BJ (cell line): ENCODE results near the gene THAP8. TPM values are rescaled to one million over a fixed set of nuclear protein-coding genes. Genes with fewer than 3 reads are reported as not detected.

Experiments
- CTCF ChIA-PET: fragments of 350-600 bp; formaldehyde crosslinking; extraction: SDS; loops from one replicate; lab custom pipeline; 2021; ENCODE audit warnings: antibody characterized with exemption, inconsistent platforms; lab: Yijun Ruan, JAX
- POLR2A ChIA-PET: fragments of 300-600 bp; sonication (Branson Sonifier 250); formaldehyde crosslinking; extraction: SDS; loops from one replicate; lab custom pipeline; 2021; ENCODE audit warnings: antibody characterized with exemption; lab: Charles Lee
- DNase-seq: peaks from one replicate; pipeline ENCODE4 v3.0.0-alpha.2; 2011; ENCODE audit warnings: low read depth
- H3K27me3 ChIP-seq: 2 replicates; pipeline ENCODE4 v1.6.0; 2011; ENCODE audit warnings: low read length; ENCODE audit not compliant: control insufficient read depth, insufficient read depth
- H3K36me3 ChIP-seq: 2 replicates; pipeline ENCODE4 v1.5.1; 2011; ENCODE audit warnings: low read length; ENCODE audit not compliant: control insufficient read depth, insufficient read depth
- H3K4me3 ChIP-seq: 2 replicates; pipeline ENCODE4 v1.5.1; 2011; ENCODE audit warnings: low read depth, mild to moderate bottlenecking, control low read depth, low read length
- polyA plus RNA-seq: library from polyadenylated mRNA; depleted of rRNA; stranded (reverse); fragments of >200 nt; gene quantifications from 2 replicates; pipeline ENCODE4 v1.2.3, GENCODE V29; 2011
- TF ChIP-seq, protein P1 (sequence below): IDR thresholded peaks from 2 replicates; pipeline ENCODE4 v1.5.1; 2011; ENCODE audit warnings: low read depth, mild to moderate bottlenecking, control low read depth, inconsistent platforms, low read length, moderate library complexity; ENCODE audit not compliant: insufficient read depth

Gene THAP8
- polyA plus RNA-seq, 1 experiment, result 11.0 TPM

DNA sequence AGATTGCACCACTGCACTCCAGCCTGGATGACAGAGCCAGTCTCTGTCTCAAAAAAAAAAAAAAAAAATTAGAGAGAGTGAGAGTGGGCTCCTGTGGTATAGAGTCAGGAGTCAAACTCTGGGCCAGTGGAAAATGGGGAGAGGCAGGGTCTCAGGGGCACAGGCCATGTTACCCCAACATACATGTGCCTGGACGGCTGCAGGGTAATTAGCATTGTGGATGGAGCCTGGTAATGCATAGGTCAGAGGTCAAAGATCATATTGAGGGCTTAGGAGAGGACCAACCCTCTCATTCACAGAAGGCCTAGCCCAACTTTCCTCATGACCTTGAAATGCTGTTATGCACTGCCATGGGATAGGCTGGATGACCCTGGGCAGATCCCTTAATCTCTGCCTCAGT lies 28.5 kb downstream of the THAP8 start:
- CTCF ChIA-PET, result no interaction called here
- Histone ChIP-seq H3K27me3 (no peaks in the 10 kb centered on the region), H3K36me3 (peaks cover 41% of the 10 kb centered on the region), H3K4me3 (no peak overlapping the region)
- POLR2A ChIA-PET, result no interaction called here
- DNase-seq, result no peak
- TF ChIP-seq, protein P1, sequence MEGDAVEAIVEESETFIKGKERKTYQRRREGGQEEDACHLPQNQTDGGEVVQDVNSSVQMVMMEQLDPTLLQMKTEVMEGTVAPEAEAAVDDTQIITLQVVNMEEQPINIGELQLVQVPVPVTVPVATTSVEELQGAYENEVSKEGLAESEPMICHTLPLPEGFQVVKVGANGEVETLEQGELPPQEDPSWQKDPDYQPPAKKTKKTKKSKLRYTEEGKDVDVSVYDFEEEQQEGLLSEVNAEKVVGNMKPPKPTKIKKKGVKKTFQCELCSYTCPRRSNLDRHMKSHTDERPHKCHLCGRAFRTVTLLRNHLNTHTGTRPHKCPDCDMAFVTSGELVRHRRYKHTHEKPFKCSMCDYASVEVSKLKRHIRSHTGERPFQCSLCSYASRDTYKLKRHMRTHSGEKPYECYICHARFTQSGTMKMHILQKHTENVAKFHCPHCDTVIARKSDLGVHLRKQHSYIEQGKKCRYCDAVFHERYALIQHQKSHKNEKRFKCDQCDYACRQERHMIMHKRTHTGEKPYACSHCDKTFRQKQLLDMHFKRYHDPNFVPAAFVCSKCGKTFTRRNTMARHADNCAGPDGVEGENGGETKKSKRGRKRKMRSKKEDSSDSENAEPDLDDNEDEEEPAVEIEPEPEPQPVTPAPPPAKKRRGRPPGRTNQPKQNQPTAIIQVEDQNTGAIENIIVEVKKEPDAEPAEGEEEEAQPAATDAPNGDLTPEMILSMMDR, result no peak

DNA sequence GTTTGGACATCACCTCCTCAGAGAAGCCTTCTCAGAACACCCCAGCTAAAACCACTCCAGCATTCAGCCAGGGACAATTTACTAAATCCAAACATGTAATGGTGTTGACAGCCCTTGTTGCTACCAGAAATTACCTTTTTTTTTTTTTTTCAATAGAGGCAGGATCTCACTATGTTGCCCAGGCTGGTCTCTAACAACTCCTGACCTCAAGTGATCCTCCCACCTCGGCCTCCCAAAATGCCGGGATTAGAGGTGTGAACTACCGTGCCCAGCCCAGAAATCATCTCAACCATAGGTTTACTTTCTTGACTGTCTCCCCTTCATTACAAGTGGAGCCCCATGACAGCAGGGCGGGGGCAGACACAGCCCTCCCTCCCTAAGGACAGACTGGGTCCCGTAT lies 30.7 kb downstream of the THAP8 start:
- peaks cover 42% of the 10 kb centered on the region for H3K36me3 ChIP-seq
- no peak for DNase-seq
- H3K27me3 ChIP-seq, result no peaks in the 10 kb centered on the region
- POLR2A ChIA-PET, result no interaction called here
- H3K4me3 ChIP-seq, result no peak overlapping the region
- CTCF ChIA-PET, result interaction anchor here (1.1 kb wide), 1 partner anchor 9 kb away, joined by 3 read pairs; the partner anchor contains the start of gene ALKBH6
- TF ChIP-seq, protein P1, result no peak

DNA sequence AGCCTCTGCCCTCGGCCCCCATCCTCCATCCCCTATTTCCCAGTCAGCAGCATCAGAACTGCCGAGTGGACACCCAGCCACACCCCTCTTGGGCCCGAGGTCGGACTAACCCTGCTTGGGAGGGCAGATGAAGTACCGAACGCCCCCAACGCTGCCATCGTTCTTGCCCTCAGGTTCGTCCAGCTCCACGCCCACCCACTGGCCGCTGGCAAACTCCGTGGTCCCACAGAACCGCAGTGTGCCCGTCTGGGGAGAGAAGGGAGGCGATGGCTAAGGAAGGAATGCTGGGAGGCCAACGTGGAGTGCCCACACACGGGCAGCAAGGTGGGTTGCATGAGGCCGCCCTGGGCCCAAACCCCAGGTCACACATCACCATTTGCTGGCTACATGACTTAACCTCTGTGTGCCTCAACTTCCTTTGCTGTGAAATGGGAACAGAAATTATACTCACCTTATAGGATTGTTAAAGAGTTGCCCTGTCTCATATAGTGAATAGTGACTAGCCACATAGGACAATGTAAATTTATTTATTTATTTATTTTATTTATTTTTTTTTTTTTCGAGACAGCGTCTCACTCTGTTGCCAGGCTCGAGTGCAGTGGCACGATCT lies 34.9 kb downstream of the THAP8 start:
- TF ChIP-seq, protein P1, result no peak
- ChIA-PET POLR2A (no interaction called here), CTCF (interaction anchor here (1.2 kb wide), 1 partner anchor 151 kb away, joined by 3 read pairs; no protein-coding TSS in a partner anchor)
- Histone ChIP-seq H3K27me3 (no peaks in the 10 kb centered on the region), H3K4me3 (no peak overlapping the region), H3K36me3 (peaks cover 32% of the 10 kb centered on the region)
- DNase-seq, result no peak

DNA sequence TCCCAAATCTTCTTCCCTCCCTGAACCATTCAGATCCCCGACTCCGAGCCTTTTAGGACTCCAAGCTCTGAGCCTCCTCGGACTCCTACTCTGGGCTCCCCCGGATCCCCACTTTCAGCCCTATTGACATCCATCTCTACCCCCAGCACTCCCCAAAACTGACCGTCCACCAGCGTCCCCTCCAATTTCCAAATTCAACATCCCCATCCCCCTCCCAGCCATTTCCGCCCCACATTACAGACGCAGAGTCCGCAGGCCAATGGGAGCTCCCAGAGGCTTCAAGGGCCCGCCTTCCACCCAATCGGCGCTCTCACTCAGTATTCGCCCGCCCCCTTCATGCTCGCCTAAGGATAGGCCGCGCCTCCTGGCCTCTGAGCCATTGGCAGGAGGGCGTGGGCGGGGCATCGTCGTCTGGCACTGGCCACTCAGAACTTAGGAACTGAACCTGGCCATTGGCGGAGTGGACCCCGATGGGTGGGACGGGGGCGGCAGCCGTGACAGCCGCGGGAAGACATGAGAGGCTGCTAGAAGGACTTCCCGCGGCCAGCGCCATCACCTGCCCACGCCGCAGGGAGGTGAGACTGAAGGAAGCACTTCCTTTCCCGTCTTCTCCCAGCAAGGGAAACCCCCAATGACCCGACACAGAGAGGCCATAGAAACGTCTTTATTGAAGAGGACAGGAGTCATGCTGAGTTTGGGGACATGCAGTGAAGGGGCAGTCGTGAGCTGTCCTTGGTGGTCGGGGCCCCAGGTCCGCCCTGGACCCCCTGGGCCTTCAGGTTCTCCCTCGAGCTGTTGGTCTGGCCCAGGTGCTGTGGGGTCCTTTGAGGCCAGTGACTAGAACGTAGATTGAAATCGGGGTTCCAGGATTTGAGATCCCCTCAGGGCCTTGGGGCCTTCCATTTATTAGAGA lies 39.8 kb downstream of the THAP8 start, which contains the start of gene ALKBH6:
TSS of gene ALKBH6 (minus strand) at position 202 of the 913 bp plus-strand sequence. CDS start 816 bp downstream, outside the sequence.
- ChIA-PET CTCF (interaction anchor here (0.8 to 1.6 kb wide), 5 partner anchors 9 to 133 kb away, joined by 3 to 5 read pairs (median 3); partner anchors contain the start of genes THAP8 and WDR62), POLR2A (interaction anchor here (1.0 kb wide), 1 partner anchor 28 kb away, joined by 12 read pairs; no protein-coding TSS in a partner anchor)
- peaks cover 18% of the 10 kb centered on the region for H3K36me3 ChIP-seq
- no peaks in the 10 kb centered on the region for H3K27me3 ChIP-seq
- peak; percentile 95 for DNase-seq
- H3K4me3 ChIP-seq, result peak within 1 kb of the TSS; percentile 91
- TF ChIP-seq, protein P1, result no peak
